ENCODE data around the gene GRIPAP1. TPM values are rescaled to one million over a fixed set of nuclear protein-coding genes. Genes with fewer than 3 reads are reported as not detected.

GRIPAP1 gene
- total and polyA plus RNA-seq, 2 of the 13 experiments (the other 11 are each of a cell fraction or from before 2014, with no cell fraction given): 16.1 to 22.6 TPM

- no peak for TF ChIP-seq NR2F1 (CRISPR knock-in tag; IDR thresholded peaks at IDR 0.05)
These were observed 63.2 kb downstream of the GRIPAP1 start (continued) for GRCh38 chrX:48938721-48939425.

- in situ Hi-C loops (cut with HindIII; ENCODE audit: extremely low pct_ligation_motif_present, low pct_unique_long_range_greater_than_20kb) (no loop called here), intact Hi-C loops (cut with micrococcal nuclease; ENCODE audit: unreplicated experiment) (no loop called here)
- H3K4me2 ChIP-seq (ENCODE audit: low read depth, low read length): no peak overlapping the region
- no peak overlapping the region for H3K27ac ChIP-seq (ENCODE audit: extremely low read length, insufficient read depth, low read length)
- no peaks in the 10 kb centered on the region for H4K20me1 ChIP-seq (ENCODE audit: insufficient read depth, low read length)
- H3K9ac ChIP-seq (ENCODE audit: insufficient read depth, low read depth, low read length): no peak overlapping the region
- ATAC-seq: no peak
- DNase-seq (ENCODE audit: low spot score): no peak
- 88% methylated on average over 7 of the region's 9 CpGs for WGBS (ENCODE audit: low lambda C conversion rate)
- POLR2A ChIA-PET: no interaction called here
- H3K4me1 ChIP-seq (ENCODE audit: insufficient read depth, low read length): peaks cover 20% of the 10 kb centered on the region
- no peak overlapping the region for H2AFZ ChIP-seq (ENCODE audit: low read length)
- no peaks in the 10 kb centered on the region for H3K27me3 ChIP-seq (ENCODE audit: control insufficient read depth in 1 of 2, insufficient read depth in 2 of 2, low read length in 2 of 2)
- peaks cover 8 to 28% of the 10 kb centered on the region in 2 experiments; a peak in 4 of 5 replicates for H3K36me3 ChIP-seq (replicated peaks in 1 of 2; ENCODE audit: control insufficient read depth in 1 of 2, insufficient read depth in 2 of 2, low read length in 2 of 2)
- CTCF ChIA-PET (ENCODE audit: low intra/inter-chr PET ratio, low total read pairs): no interaction called here
- no peaks in the 10 kb centered on the region for H3K9me3 ChIP-seq (ENCODE audit: low read length)
- no peak overlapping the region for H3K4me3 ChIP-seq (replicated peaks in 1 of 3; ENCODE audit: insufficient read depth in 1 of 3, low read depth in 2 of 3, low read length in 3 of 3)
- BruUV-seq (replicated peaks): no TSS peak
- peaks cover 18% of the 10 kb centered on the region for H3K79me2 ChIP-seq (ENCODE audit: insufficient read depth, low read length)
- FAIRE-seq: no peak
- TF ChIP-seq ZMAT5 (CRISPR knock-in tag; IDR thresholded peaks at IDR 0.05; ENCODE audit: borderline replicate concordance, low read depth): no peak
- TF ChIP-seq CTCF (CRISPR knock-in tag; IDR thresholded peaks at IDR 0.05): peak; percentile 19
- TF ChIP-seq ZNF609 (CRISPR knock-in tag; IDR thresholded peaks at IDR 0.05; ENCODE audit: borderline replicate concordance): no peak
- no peak for TF ChIP-seq BCLAF1 (IDR thresholded peaks at IDR 0.05)
- TF ChIP-seq TCF7 (IDR thresholded peaks at IDR 0.05; ENCODE audit: low read depth): no peak
- no peak for TF ChIP-seq ZNF615 (CRISPR knock-in tag; IDR thresholded peaks at IDR 0.05; ENCODE audit: borderline replicate concordance)
These were observed 64.8 kb downstream of the GRIPAP1 start for GRCh38 chrX:48937054-48937907.
